ENCODE measurements around the gene BMPR2.
"Not testable (repeated sequence)": the region's sequence is repeated elsewhere in the genome, so short reads cannot be mapped to it uniquely, and the experiment has no call there.

Gene BMPR2

GRCh38 chr2:202548240-202548639 lies 172.1 kb downstream of the BMPR2 start:
- Histone ChIP-seq H3F3A (ENCODE audit: low read depth) (no peaks in the 10 kb centered on the region), H3K4me2 (ENCODE audit: low read depth, low read length, poor library complexity, severe bottlenecking) (no peak overlapping the region), H3K79me2 (ENCODE audit: insufficient read depth, low read length) (no peaks in the 10 kb centered on the region), H3K27me3 (ENCODE audit: insufficient read depth, low read length, poor library complexity, severe bottlenecking) (no peaks in the 10 kb centered on the region), H2AFZ (ENCODE audit: low read length) (no peak overlapping the region), H3K4me1 (ENCODE audit: insufficient read depth, low read length, poor library complexity, severe bottlenecking) (no peaks in the 10 kb centered on the region), H3K4me3 (ENCODE audit: low read length, poor library complexity, severe bottlenecking) (no peak overlapping the region), H3K9me3 (ENCODE audit: insufficient read depth, low read depth, low read length) (no peaks in the 10 kb centered on the region), H3K9me2 (replicated peaks; ENCODE audit: low read depth, low read length) (no peaks in the 10 kb centered on the region), H3K9ac (ENCODE audit: low read depth, low read length, poor library complexity, severe bottlenecking) (no peak overlapping the region), H3K36me3 (ENCODE audit: insufficient read depth, low read length) (peaks cover 6% of the 10 kb centered on the region; the same call in 1 of the 2 replicates), H4K20me1 (ENCODE audit: insufficient read depth, low read length, poor library complexity, severe bottlenecking) (no peaks in the 10 kb centered on the region)
- TF ChIP-seq EZH2phosphoT487 (IDR thresholded peaks at IDR 0.05; ENCODE audit: borderline replicate concordance) (no peak), CTCF (conservative IDR thresholded peaks at IDR 0.05; ENCODE audit: low read length) (no peak)

GRCh38 chr2:202551000-202551399 lies 174.9 kb downstream of the BMPR2 start:
- H3K27me3 ChIP-seq (ENCODE audit: insufficient read depth, low read length, poor library complexity, severe bottlenecking); H3K4me3 ChIP-seq (ENCODE audit: low read length, poor library complexity, severe bottlenecking); H3F3A ChIP-seq (ENCODE audit: low read depth); H4K20me1 ChIP-seq (ENCODE audit: insufficient read depth, low read length, poor library complexity, severe bottlenecking); H3K4me1 ChIP-seq (ENCODE audit: insufficient read depth, low read length, poor library complexity, severe bottlenecking); H3K9me3 ChIP-seq (ENCODE audit: insufficient read depth, low read depth, low read length); H3K4me2 ChIP-seq (ENCODE audit: low read depth, low read length, poor library complexity, severe bottlenecking); H2AFZ ChIP-seq (ENCODE audit: low read length); H3K9me2 ChIP-seq (replicated peaks; ENCODE audit: low read depth, low read length); H3K9ac ChIP-seq (ENCODE audit: low read depth, low read length, poor library complexity, severe bottlenecking); H3K79me2 ChIP-seq (ENCODE audit: insufficient read depth, low read length): not testable (repeated sequence)
- peaks cover 22% of the 10 kb centered on the region; the same call in 1 of the 2 replicates for H3K36me3 ChIP-seq (ENCODE audit: insufficient read depth, low read length)

GRCh38 chr2:202555356-202555755 lies 179.2 kb downstream of the BMPR2 start:
- Histone ChIP-seq H3F3A (ENCODE audit: low read depth) (no peaks in the 10 kb centered on the region), H3K27me3 (ENCODE audit: insufficient read depth, low read length, poor library complexity, severe bottlenecking) (no peaks in the 10 kb centered on the region), H3K4me1 (ENCODE audit: insufficient read depth, low read length, poor library complexity, severe bottlenecking) (no peaks in the 10 kb centered on the region), H3K9me3 (ENCODE audit: insufficient read depth, low read depth, low read length) (no peaks in the 10 kb centered on the region), H2AFZ (ENCODE audit: low read length) (no peak overlapping the region), H3K4me3 (ENCODE audit: low read length, poor library complexity, severe bottlenecking) (no peak overlapping the region), H4K20me1 (ENCODE audit: insufficient read depth, low read length, poor library complexity, severe bottlenecking) (no peaks in the 10 kb centered on the region), H3K36me3 (ENCODE audit: insufficient read depth, low read length) (peaks cover 35% of the 10 kb centered on the region; the same call in 1 of the 2 replicates), H3K9me2 (replicated peaks; ENCODE audit: low read depth, low read length) (no peaks in the 10 kb centered on the region), H3K4me2 (ENCODE audit: low read depth, low read length, poor library complexity, severe bottlenecking) (no peak overlapping the region), H3K79me2 (ENCODE audit: insufficient read depth, low read length) (no peaks in the 10 kb centered on the region), H3K9ac (ENCODE audit: low read depth, low read length, poor library complexity, severe bottlenecking) (no peak overlapping the region)
- TF ChIP-seq EZH2phosphoT487 (IDR thresholded peaks at IDR 0.05; ENCODE audit: borderline replicate concordance) (no peak), CTCF (conservative IDR thresholded peaks at IDR 0.05; ENCODE audit: low read length) (no peak)

- Histone ChIP-seq H3K27me3 (ENCODE audit: insufficient read depth, low read length, poor library complexity, severe bottlenecking) (no peaks in the 10 kb centered on the region), H3K4me1 (ENCODE audit: insufficient read depth, low read length, poor library complexity, severe bottlenecking) (no peaks in the 10 kb centered on the region), H3K4me2 (ENCODE audit: low read depth, low read length, poor library complexity, severe bottlenecking) (no peak overlapping the region), H3K79me2 (ENCODE audit: insufficient read depth, low read length) (no peaks in the 10 kb centered on the region), H2AFZ (ENCODE audit: low read length) (no peak overlapping the region), H3K9me3 (ENCODE audit: insufficient read depth, low read depth, low read length) (no peaks in the 10 kb centered on the region), H3K4me3 (ENCODE audit: low read length, poor library complexity, severe bottlenecking) (no peak overlapping the region), H3K9ac (ENCODE audit: low read depth, low read length, poor library complexity, severe bottlenecking) (no peak overlapping the region), H3K36me3 (ENCODE audit: insufficient read depth, low read length) (peaks cover 25% of the 10 kb centered on the region; the same call in 1 of the 2 replicates), H3K9me2 (replicated peaks; ENCODE audit: low read depth, low read length) (no peaks in the 10 kb centered on the region), H3F3A (ENCODE audit: low read depth) (no peaks in the 10 kb centered on the region), H4K20me1 (ENCODE audit: insufficient read depth, low read length, poor library complexity, severe bottlenecking) (no peaks in the 10 kb centered on the region)
- TF ChIP-seq EZH2phosphoT487 (IDR thresholded peaks at IDR 0.05; ENCODE audit: borderline replicate concordance), result no peak
- no peak for TF ChIP-seq CTCF (conservative IDR thresholded peaks at IDR 0.05; ENCODE audit: low read length)
Measured at GRCh38 chr2:202560200-202560599, 184.1 kb downstream of the BMPR2 start.

All from Loucy (cell line).